Peyer's patch (tissue), 4 donors: ENCODE data around the gene HDAC11. TPM values are rescaled to one million over a fixed set of nuclear protein-coding genes. Genes with fewer than 3 reads are reported as not detected.

Source experiments
- DNase-seq, 3 donors: peaks; one replicate each; pipeline ENCODE4 v3.0.0-alpha.2; 2017 to 2019
- H3K27ac ChIP-seq, 4 donors: fragments of 200-600 bp; sonication (generic); one replicate each; pipeline ENCODE4 v1.5.1; 2016 to 2019
- H3K27me3 ChIP-seq, 2 donors: fragments of 200-600 bp; sonication (generic); one replicate each; pipeline ENCODE4 v1.5.1; 2019
- H3K36me3 ChIP-seq, 3 donors: fragments of 200-600 bp; sonication (generic); one replicate each; pipeline ENCODE4 v1.5.1; 2016 to 2019
- H3K4me1 ChIP-seq, 4 donors: fragments of 200-600 bp; sonication (generic); one replicate each; pipeline ENCODE4 v1.5.1; 2016 to 2019
- H3K4me3 ChIP-seq, 4 donors: fragments of 200-600 bp; sonication (generic); 1 replicate in 3 of 4; 2 replicates in 1 of 4; pipeline ENCODE4 v1.5.1; 2016 to 2019; ENCODE audit warnings: mild to moderate bottlenecking in 1 of 4
- H3K9me3 ChIP-seq, 4 donors: fragments of 200-600 bp; sonication (generic); one replicate each; pipeline ENCODE4 v1.5.1; 2016 to 2019; ENCODE audit warnings: mild to moderate bottlenecking in 1 of 4
- CTCF ChIP-seq, 6 experiments: fragments of 450-650 bp in 4 of 6; fragments of 200-600 bp in 2 of 6; sonication (generic) in 1 of 6; IDR thresholded peaks; one replicate each; pipeline ENCODE4 v1.5.1; 2017 to 2019; ENCODE audit warnings: antibody characterized with exemption in 6 of 6, mild to moderate bottlenecking in 3 of 6, moderate library complexity in 1 of 6
- POLR2A ChIP-seq, 2 donors: fragments of 450-650 bp; IDR thresholded peaks; one replicate each; pipeline ENCODE4 v1.5.1; 2017; ENCODE audit warnings: antibody characterized with exemption in 2 of 2, mild to moderate bottlenecking in 2 of 2, moderate library complexity in 2 of 2
- total RNA-seq, 4 donors: library from RNA; depleted of rRNA; stranded (reverse); fragments of >200 nt; gene quantifications; one replicate each; pipeline ENCODE4 v1.1.0, GENCODE V29; 2016

HDAC11 gene
- total RNA-seq, 4 donors from 2014 or later = 17.7 to 28.5 (median 21.3) TPM

GRCh38 chr3:13538520-13539291, 58.6 kb downstream of the HDAC11 start:
- Histone ChIP-seq H3K4me1 (no peaks in the 10 kb centered on the region), H3K27ac (no peak overlapping the region), H3K27me3 (no peaks in the 10 kb centered on the region), H3K4me3 (no peak overlapping the region), H3K36me3 (no peaks in the 10 kb centered on the region), H3K9me3 (no peaks in the 10 kb centered on the region)
- DNase-seq = no peak
- no peak for TF ChIP-seq CTCF (IDR thresholded peaks at IDR 0.05)
- no peak for TF ChIP-seq POLR2A (IDR thresholded peaks at IDR 0.05)

- no peak overlapping the region for H3K4me3 ChIP-seq
- no peaks in the 10 kb centered on the region for H3K27me3 ChIP-seq
- H3K27ac ChIP-seq = no peak overlapping the region
- H3K36me3 ChIP-seq = no peaks in the 10 kb centered on the region
- H3K9me3 ChIP-seq = no peaks in the 10 kb centered on the region
- TF ChIP-seq POLR2A (IDR thresholded peaks at IDR 0.05) (no peak), CTCF (IDR thresholded peaks at IDR 0.05) (no peak)
- no peak for DNase-seq
- H3K4me1 ChIP-seq = no peaks in the 10 kb centered on the region
These were observed 59.2 kb downstream of the HDAC11 start for GRCh38 chr3:13539292-13539638.

- no peaks in the 10 kb centered on the region for H3K4me1 ChIP-seq
- no peak overlapping the region for H3K27ac ChIP-seq
- no peak for TF ChIP-seq CTCF (IDR thresholded peaks at IDR 0.05)
- no peak for TF ChIP-seq POLR2A (IDR thresholded peaks at IDR 0.05)
- no peak overlapping the region for H3K4me3 ChIP-seq
- no peak for DNase-seq
- no peaks in the 10 kb centered on the region for H3K9me3 ChIP-seq
- no peaks in the 10 kb centered on the region for H3K27me3 ChIP-seq
- no peaks in the 10 kb centered on the region for H3K36me3 ChIP-seq
These were observed 59.6 kb downstream of the HDAC11 start for GRCh38 chr3:13539671-13540070.

GRCh38 chr3:13540297-13540995, 60.3 kb downstream of the HDAC11 start:
- DNase-seq = no peak
- Histone ChIP-seq H3K4me1 (no peaks in the 10 kb centered on the region), H3K36me3 (no peaks in the 10 kb centered on the region), H3K4me3 (no peak overlapping the region), H3K9me3 (no peaks in the 10 kb centered on the region), H3K27me3 (no peaks in the 10 kb centered on the region), H3K27ac (no peak overlapping the region)
- TF ChIP-seq CTCF (IDR thresholded peaks at IDR 0.05) (no peak), POLR2A (IDR thresholded peaks at IDR 0.05) (no peak)

GRCh38 chr3:13541691-13542090, 61.6 kb downstream of the HDAC11 start:
- Histone ChIP-seq H3K27ac (no peak overlapping the region), H3K9me3 (no peaks in the 10 kb centered on the region), H3K4me3 (no peak overlapping the region), H3K36me3 (no peaks in the 10 kb centered on the region), H3K27me3 (no peaks in the 10 kb centered on the region), H3K4me1 (no peaks in the 10 kb centered on the region)
- TF ChIP-seq CTCF (IDR thresholded peaks at IDR 0.05) = no peak
- no peak for TF ChIP-seq POLR2A (IDR thresholded peaks at IDR 0.05)
- no peak for DNase-seq
